ENCODE results near the gene PGM5.

DNA sequence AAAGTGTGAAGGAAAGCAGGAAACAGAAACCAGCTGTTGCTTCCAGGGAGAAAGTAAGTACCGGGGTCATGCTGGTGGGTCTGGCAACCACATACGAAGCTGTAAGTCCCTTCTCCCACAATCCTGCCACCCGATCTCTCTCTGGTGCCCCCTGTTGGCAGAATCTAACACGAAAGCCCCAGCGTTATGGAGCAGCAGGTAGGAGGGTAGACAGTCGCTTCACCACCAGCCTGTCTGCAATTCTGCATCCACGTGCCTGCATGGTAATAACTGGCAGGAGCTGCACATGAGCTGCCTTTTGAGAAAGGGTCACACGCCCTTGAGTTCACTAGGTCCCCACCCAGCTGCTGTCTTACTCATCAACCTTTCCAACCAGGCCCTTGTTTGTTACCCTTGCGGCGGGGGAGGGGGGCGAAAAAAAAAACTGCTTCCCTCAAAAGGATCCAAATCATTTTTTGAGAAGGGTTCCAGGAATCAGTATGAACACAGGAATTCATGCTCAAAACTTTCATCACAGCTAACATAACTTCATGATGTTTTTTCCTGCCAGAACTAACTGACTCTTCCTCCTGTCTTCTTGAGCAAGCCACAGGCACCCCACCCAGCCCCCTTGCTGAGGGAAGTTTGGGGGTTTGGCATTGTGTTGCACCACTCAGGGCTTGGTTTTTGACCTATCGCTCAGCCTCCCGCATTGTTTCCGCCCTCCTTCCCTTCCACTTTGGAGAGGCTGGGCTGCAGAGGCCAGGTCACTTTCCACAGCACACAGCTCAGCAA lies 203.8 kb downstream of the PGM5 start:
- TF ChIP-seq POLR2A (IDR thresholded peaks at IDR 0.05; ENCODE audit: extremely low read depth, insufficient read length), result no peak
- TF ChIP-seq, protein P1, sequence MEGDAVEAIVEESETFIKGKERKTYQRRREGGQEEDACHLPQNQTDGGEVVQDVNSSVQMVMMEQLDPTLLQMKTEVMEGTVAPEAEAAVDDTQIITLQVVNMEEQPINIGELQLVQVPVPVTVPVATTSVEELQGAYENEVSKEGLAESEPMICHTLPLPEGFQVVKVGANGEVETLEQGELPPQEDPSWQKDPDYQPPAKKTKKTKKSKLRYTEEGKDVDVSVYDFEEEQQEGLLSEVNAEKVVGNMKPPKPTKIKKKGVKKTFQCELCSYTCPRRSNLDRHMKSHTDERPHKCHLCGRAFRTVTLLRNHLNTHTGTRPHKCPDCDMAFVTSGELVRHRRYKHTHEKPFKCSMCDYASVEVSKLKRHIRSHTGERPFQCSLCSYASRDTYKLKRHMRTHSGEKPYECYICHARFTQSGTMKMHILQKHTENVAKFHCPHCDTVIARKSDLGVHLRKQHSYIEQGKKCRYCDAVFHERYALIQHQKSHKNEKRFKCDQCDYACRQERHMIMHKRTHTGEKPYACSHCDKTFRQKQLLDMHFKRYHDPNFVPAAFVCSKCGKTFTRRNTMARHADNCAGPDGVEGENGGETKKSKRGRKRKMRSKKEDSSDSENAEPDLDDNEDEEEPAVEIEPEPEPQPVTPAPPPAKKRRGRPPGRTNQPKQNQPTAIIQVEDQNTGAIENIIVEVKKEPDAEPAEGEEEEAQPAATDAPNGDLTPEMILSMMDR (IDR thresholded peaks at IDR 0.05; ENCODE audit: low read depth, low read length), result peak; percentile 46
- no peak for TF ChIP-seq MYC (IDR thresholded peaks at IDR 0.05; ENCODE audit: low read depth, low read length)
- TF ChIP-seq MAX (IDR thresholded peaks at IDR 0.05; ENCODE audit: low read depth, low read length), result peak; percentile 68
